Posterior vena cava (tissue), 2 donors: Measurements from ENCODE around the gene TMEM97. TPM values are rescaled to one million over a fixed set of nuclear protein-coding genes. Genes with fewer than 3 reads are reported as not detected.

Experiments used
- DNase-seq: peaks from one replicate; pipeline ENCODE4 v3.0.0-alpha.2; 2020; ENCODE audit warnings: low spot score
- intact Hi-C, 2 donors: fragments of 100-400 bp; cut with DNase I; formaldehyde crosslinking; loops; one replicate each; pipeline versions ENCODE4 v1.14.1 to v1.14.2; 2022 to 2023
- microRNA-seq, 2 donors: library from miRNA; unstranded; fragments of <30 nt; microRNA quantifications; one replicate each; pipeline ENCODE4 v1.2.0, GENCODE V29; 2020 to 2021; ENCODE audit warnings: borderline microRNAs expressed in 2 of 2
- total RNA-seq, 2 donors: library from RNA; stranded (reverse); fragmentation: NEBNext Ultra II Directional; extraction: Animal tissue kit (Norgen Biotek cat#: 25700); gene quantifications; one replicate each; pipeline ENCODE4 v1.2.1, GENCODE V29; 2021
- donor health status: DM: yes; HTN: yes; CAD: no.
- donor health status: DM: yes; HTN: yes; CAD: no.

Gene TMEM97
- total RNA-seq, 2 donors from 2014 or later, result 2.7 to 4.3 TPM

DNA sequence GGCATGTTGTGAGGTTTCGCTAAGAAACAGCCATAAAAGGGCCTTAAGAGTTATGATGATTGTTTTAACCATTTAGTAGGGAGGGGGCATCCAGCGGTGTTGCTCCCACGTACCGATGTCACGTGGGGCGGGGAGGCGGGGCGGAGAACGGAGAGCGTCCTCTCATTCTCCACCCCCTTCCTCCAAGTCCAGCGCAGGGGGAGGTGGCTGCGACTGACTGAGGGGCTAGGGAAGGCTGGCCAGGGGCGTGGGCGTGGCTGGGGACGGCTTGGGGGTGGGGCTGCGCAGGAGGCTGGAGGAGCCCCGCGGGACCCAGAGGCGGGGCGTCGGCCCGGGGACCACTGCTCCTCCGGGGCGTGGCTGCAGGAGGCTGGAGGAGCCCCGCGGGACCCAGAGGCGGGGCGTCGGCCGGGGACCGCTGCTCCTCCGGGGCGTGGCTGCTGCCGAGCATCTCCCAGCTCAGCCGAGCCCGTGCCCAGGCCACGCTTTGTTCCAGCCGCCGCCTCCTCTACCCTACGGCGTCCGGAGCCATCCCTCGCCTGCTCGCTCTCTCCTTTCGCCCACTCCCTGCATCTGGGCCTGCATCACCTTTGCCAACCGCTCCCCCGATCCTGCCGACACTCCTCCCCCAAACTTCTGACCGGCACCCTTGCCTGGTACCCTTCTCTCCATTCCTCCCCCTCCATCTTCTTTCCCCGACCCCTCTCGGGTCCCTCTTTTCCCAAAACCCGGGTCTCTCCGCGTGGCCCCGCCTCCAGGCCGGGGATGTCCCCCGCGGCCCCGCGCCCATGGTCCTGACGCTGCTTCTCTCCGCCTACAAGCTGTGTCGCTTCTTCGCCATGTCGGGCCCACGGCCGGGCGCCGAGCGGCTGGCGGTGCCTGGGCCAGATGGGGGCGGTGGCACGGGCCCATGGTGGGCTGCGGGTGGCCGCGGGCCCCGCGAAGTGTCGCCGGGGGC is 52.5 kb downstream of the TMEM97 start, which contains the start of gene SARM1:
TSS of gene SARM1 (plus strand) at position 450 of the 958 bp plus-strand sequence. CDS start at position 789, 339 bp downstream.
- intact Hi-C loops, result no loop called here
- DNase-seq, result peak; percentile 95

DNA sequence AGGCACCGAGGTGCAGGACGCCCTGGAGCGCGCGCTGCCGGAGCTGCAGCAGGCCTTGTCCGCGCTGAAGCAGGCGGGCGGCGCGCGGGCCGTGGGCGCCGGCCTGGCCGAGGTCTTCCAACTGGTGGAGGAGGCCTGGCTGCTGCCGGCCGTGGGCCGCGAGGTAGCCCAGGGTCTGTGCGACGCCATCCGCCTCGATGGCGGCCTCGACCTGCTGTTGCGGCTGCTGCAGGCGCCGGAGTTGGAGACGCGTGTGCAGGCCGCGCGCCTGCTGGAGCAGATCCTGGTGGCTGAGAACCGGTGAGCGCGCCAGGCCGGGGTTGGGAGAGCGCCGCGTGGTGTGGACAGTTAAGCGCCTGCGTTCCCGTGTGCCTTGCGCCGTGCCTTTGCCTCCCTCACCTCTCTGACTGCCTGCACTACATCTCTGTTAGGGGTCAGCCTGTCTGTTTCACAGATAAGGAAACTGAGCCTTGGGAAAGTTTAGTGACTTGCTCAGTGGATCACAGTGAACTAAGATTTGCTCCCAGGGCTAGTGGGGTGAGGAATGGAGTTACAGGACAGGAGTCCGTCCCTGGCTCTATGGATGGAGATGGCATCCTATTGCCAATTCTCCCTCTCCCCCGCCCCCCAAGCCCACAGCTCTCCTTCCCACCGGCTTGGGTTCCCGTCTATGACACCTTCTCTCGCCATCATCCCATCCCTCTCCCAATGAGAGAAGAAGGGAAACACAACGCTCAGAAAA is 53.4 kb downstream of the TMEM97 start:
- intact Hi-C loops, result no loop called here
- peak; percentile 85 for DNase-seq

DNA sequence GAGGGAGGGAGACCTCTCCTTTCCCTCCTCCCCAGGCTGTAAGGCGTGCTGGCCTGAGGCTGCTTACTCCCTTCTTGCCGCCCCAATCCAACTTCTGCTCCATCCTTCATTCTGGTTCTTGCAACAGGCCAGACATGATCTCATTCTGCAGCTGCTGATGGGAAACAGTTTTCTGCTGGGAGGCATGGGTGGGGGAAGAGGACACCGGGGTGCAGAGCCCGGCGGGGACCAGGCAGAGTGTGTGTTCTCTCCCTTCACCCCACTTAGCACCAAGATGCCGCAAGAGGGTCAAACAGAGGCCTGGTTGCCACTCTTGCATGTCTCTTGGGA is 53.9 kb downstream of the TMEM97 start:
- intact Hi-C loops, result no loop called here

More for the DNA sequence above, 53.9 kb downstream of the TMEM97 start:
- peak; percentile 42 for DNase-seq

Small RNA genes within 50 kb of the gene (microRNA-seq; reads per million reads assigned to microRNA genes)
- 0.78 to 0.97 reads per million in 2 donors for gene MIR4723

Other genes with a start within 250 kb of the TMEM97 start
- gene IFT20, start 16.3 kb downstream of the TMEM97 start, total RNA-seq, result 10 to 100 TPM; 28.3 to 34.9 TPM
- 10 to 100 TPM; 39.7 to 45.9 TPM for gene TNFAIP1, start 16.6 kb downstream of the TMEM97 start, total RNA-seq
- gene POLDIP2, start 38.3 kb downstream of the TMEM97 start, total RNA-seq, result 10 to 100 TPM; 53.5 to 54.4 TPM
- gene SEBOX, start 46.0 kb downstream of the TMEM97 start, total RNA-seq, result not detected
- gene VTN, start 51.1 kb downstream of the TMEM97 start, total RNA-seq, result 1 to 10 TPM; 1.8 to 5.4 TPM
- 10 to 100 TPM; 15.0 to 16.1 TPM for gene SARM1, start 52.5 kb downstream of the TMEM97 start, total RNA-seq
- gene SLC46A1, start 87.0 kb downstream of the TMEM97 start, total RNA-seq, result 10 to 100 TPM in 1 of 2 donors, 1 to 10 TPM in 1; 6.0 to 10.6 TPM
- gene SLC13A2, start 154.4 kb downstream of the TMEM97 start, total RNA-seq, result under 1 TPM in 1 of 2 donors, not detected in 1; 0.14 TPM
- gene FOXN1, start 187.1 kb downstream of the TMEM97 start, total RNA-seq, result not detected
- 10 to 100 TPM; 12.9 to 15.6 TPM for gene UNC119, start 233.4 kb downstream of the TMEM97 start, total RNA-seq